ENCODE data around the gene DHRS4L2.
A peak's percentile ranks its signal among the peaks of the same experiment; 100 is the strongest.
"Not testable (repeated sequence)": the region's sequence is repeated elsewhere in the genome, so short reads cannot be mapped to it uniquely, and the experiment has no call there.

DHRS4L2 gene

GRCh38 chr14:24031331-24031730 is 42.6 kb downstream of the DHRS4L2 start:
- not testable (repeated sequence) for H3K36me3 ChIP-seq; H3K4me3 ChIP-seq (ENCODE audit: low read depth, low read length); H3K27me3 ChIP-seq; H3K9me3 ChIP-seq; DNase-seq; H3K4me1 ChIP-seq

- H3K9me3 ChIP-seq, result no peaks in the 10 kb centered on the region; the same call in 1 of the 2 replicates
- H3K4me3 ChIP-seq (ENCODE audit: low read depth, low read length), result no peak overlapping the region
- no peaks in the 10 kb centered on the region for H3K36me3 ChIP-seq
- H3K27me3 ChIP-seq, result no peaks in the 10 kb centered on the region
- no peak for DNase-seq
- no peak for TF ChIP-seq CTCF (IDR thresholded peaks at IDR 0.05; ENCODE audit: low read depth, low read length)
- H3K4me1 ChIP-seq, result no peaks in the 10 kb centered on the region
Measured at GRCh38 chr14:24032727-24033418, 44.1 kb downstream of the DHRS4L2 start.

- H3K4me3 ChIP-seq (ENCODE audit: low read depth, low read length), result peak overlapping the region; percentile 69
- H3K4me1 ChIP-seq, H3K27me3 ChIP-seq, H3K9me3 ChIP-seq, H3K36me3 ChIP-seq, DNase-seq: not testable (repeated sequence)
Measured at GRCh38 chr14:24035769-24036168, 47.0 kb downstream of the DHRS4L2 start.

GRCh38 chr14:24036169-24036962 is 47.6 kb downstream of the DHRS4L2 start:
- H3K4me1 ChIP-seq, result no peaks in the 10 kb centered on the region
- no peaks in the 10 kb centered on the region for H3K36me3 ChIP-seq
- peak; percentile 85 for DNase-seq
- TF ChIP-seq CTCF (IDR thresholded peaks at IDR 0.05; ENCODE audit: low read depth, low read length), result peak; percentile 91
- no peaks in the 10 kb centered on the region; the same call in 1 of the 2 replicates for H3K9me3 ChIP-seq
- H3K4me3 ChIP-seq (ENCODE audit: low read depth, low read length), result peak overlapping the region; percentile 69
- H3K27me3 ChIP-seq, result no peaks in the 10 kb centered on the region

- H3K4me3 ChIP-seq (ENCODE audit: low read depth, low read length), result peak overlapping the region; percentile 69
- not testable (repeated sequence) for H3K36me3 ChIP-seq, H3K9me3 ChIP-seq, H3K27me3 ChIP-seq, DNase-seq, H3K4me1 ChIP-seq
Measured at GRCh38 chr14:24036963-24037657, 48.4 kb downstream of the DHRS4L2 start.

GRCh38 chr14:24037658-24038037 is 48.9 kb downstream of the DHRS4L2 start:
- TF ChIP-seq CTCF (IDR thresholded peaks at IDR 0.05; ENCODE audit: low read depth, low read length), result no peak
- Histone ChIP-seq H3K4me3 (ENCODE audit: low read depth, low read length) (no peak overlapping the region), H3K9me3 (no peaks in the 10 kb centered on the region; the same call in 1 of the 2 replicates), H3K36me3 (no peaks in the 10 kb centered on the region), H3K27me3 (no peaks in the 10 kb centered on the region), H3K4me1 (no peaks in the 10 kb centered on the region)
- peak; percentile 62 for DNase-seq

GRCh38 chr14:24038686-24039085 is 50.0 kb downstream of the DHRS4L2 start:
- no peak for TF ChIP-seq CTCF (IDR thresholded peaks at IDR 0.05; ENCODE audit: low read depth, low read length)
- H3K27me3 ChIP-seq, result no peaks in the 10 kb centered on the region
- H3K4me1 ChIP-seq, result no peaks in the 10 kb centered on the region

More at GRCh38 chr14:24038686-24039085, 50.0 kb downstream of the DHRS4L2 start:
- no peak overlapping the region for H3K4me3 ChIP-seq (ENCODE audit: low read depth, low read length)
- no peaks in the 10 kb centered on the region; the same call in 1 of the 2 replicates for H3K9me3 ChIP-seq
- H3K36me3 ChIP-seq, result no peaks in the 10 kb centered on the region
- no peak for DNase-seq
